ENCODE data around the gene CRIM1. TPM values are rescaled to one million over a fixed set of nuclear protein-coding genes. Genes with fewer than 3 reads are reported as not detected.
A peak's percentile ranks its signal among the peaks of the same experiment; 100 is the strongest.

The CRIM1 gene
- total and polyA plus RNA-seq, 2 experiments from 2014 or later, result 10.5 to 36.4 TPM

DNA sequence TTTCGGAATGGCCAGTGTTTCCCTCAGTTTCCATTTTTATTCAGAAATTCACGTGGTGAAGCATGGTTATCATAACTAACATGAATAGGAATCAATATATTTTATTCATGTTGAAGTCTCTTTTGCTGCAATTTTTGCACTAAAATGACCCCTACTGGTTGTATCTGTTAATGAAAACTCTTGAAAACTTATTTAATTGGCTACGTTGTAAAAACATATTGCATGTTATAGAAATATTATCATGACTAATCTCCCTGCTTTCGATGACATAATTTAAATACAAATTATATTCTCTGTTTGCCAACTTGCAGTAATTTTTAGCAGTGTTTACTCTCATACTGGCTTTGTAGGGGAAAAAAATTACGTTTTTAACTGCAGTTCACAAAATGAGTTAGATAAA is 3.5 kb downstream of the CRIM1 start:
- DNase-seq (ENCODE audit: low spot score) (no peak), ATAC-seq (no peak)
- no peaks in the 10 kb centered on the region for H3K9me3 Mint-ChIP-seq
- Histone ChIP-seq H3K36me3 (ENCODE audit: insufficient read depth) (no peaks in the 10 kb centered on the region), H3K4me3 (peak overlapping the region; percentile 95), H3F3A (replicated peaks; ENCODE audit: low read depth) (no peaks in the 10 kb centered on the region), H3K27ac (ENCODE audit: low read depth) (no peak overlapping the region), H3K27me3 (ENCODE audit: insufficient read depth) (peaks cover 11% of the 10 kb centered on the region), H3K4me1 (ENCODE audit: insufficient read depth) (peaks cover 69% of the 10 kb centered on the region), H2AFZ (no peak overlapping the region), H3K79me2 (replicated peaks; ENCODE audit: insufficient read depth) (peaks cover 89% of the 10 kb centered on the region), H4K20me1 (replicated peaks; ENCODE audit: insufficient read depth) (peaks cover 29% of the 10 kb centered on the region; the same call in 1 of the 2 replicates), H3K9me2 (ENCODE audit: insufficient read depth) (no peaks in the 10 kb centered on the region), H3K4me2 (peak overlapping the region; percentile 96)
- H3K27me3 Mint-ChIP-seq (ENCODE audit: insufficient read depth, low read depth, poor library complexity), result peaks cover 22% of the 10 kb centered on the region
- peaks cover 69% of the 10 kb centered on the region for H3K4me1 Mint-ChIP-seq
- H3K27ac Mint-ChIP-seq, result no peak overlapping the region; the same call in 1 of the 2 replicates
- peak overlapping the region; percentile 93 for H3K4me3 Mint-ChIP-seq
- no peak for TF ChIP-seq STAT1 (IDR thresholded peaks at IDR 0.05; ENCODE audit: unreplicated experiment)
- TF ChIP-seq, protein P1, sequence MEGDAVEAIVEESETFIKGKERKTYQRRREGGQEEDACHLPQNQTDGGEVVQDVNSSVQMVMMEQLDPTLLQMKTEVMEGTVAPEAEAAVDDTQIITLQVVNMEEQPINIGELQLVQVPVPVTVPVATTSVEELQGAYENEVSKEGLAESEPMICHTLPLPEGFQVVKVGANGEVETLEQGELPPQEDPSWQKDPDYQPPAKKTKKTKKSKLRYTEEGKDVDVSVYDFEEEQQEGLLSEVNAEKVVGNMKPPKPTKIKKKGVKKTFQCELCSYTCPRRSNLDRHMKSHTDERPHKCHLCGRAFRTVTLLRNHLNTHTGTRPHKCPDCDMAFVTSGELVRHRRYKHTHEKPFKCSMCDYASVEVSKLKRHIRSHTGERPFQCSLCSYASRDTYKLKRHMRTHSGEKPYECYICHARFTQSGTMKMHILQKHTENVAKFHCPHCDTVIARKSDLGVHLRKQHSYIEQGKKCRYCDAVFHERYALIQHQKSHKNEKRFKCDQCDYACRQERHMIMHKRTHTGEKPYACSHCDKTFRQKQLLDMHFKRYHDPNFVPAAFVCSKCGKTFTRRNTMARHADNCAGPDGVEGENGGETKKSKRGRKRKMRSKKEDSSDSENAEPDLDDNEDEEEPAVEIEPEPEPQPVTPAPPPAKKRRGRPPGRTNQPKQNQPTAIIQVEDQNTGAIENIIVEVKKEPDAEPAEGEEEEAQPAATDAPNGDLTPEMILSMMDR (conservative IDR thresholded peaks at IDR 0.05; ENCODE audit: low read depth in 2 of 2), result peak in 1 of 2 experiments; percentile 50; a peak in 3 of 4 replicates
- no peaks in the 10 kb centered on the region; the same call in 2 of the 3 replicates for H3K36me3 Mint-ChIP-seq (ENCODE audit: low read depth)

DNA sequence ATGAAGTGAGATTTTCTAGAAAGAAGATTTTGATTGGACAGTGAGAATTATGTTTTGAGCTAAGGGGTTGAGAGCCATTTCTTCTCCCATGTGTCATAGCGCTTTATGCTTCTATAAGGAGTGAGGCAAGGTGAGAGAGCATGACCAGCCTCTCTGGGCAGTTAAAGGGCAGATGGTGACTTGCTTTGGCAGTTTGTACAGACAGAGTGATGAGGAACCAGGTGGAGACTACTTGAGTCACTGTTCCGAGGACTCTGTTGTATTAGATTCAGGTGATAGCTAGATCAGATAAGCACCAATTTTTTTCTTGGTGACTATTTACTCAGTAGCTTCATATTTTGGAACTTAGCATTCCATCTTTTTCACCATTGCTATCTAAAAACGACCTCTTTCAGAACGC is 4.5 kb downstream of the CRIM1 start:
- H3K27ac ChIP-seq (ENCODE audit: low read depth), result no peak overlapping the region
- TF ChIP-seq JUNB (IDR thresholded peaks at IDR 0.05; ENCODE audit: unreplicated experiment) (no peak), STAT1 (IDR thresholded peaks at IDR 0.05; ENCODE audit: unreplicated experiment) (no peak), EZH2 (IDR thresholded peaks at IDR 0.05; ENCODE audit: low read depth, unreplicated experiment) (no peak), ZNF114 (CRISPR knock-in tag; IDR thresholded peaks at IDR 0.05) (no peak), POLR2AphosphoS5 (IDR thresholded peaks at IDR 0.05; ENCODE audit: low read depth) (no peak), NANOG (IDR thresholded peaks at IDR 0.05; ENCODE audit: borderline replicate concordance) (no peak), ZNF331 (CRISPR knock-in tag; IDR thresholded peaks at IDR 0.05; ENCODE audit: low read depth) (no peak), CREB1 (CRISPR knock-in tag; IDR thresholded peaks at IDR 0.05; ENCODE audit: low read depth) (no peak)
- TF ChIP-seq, protein P2, sequence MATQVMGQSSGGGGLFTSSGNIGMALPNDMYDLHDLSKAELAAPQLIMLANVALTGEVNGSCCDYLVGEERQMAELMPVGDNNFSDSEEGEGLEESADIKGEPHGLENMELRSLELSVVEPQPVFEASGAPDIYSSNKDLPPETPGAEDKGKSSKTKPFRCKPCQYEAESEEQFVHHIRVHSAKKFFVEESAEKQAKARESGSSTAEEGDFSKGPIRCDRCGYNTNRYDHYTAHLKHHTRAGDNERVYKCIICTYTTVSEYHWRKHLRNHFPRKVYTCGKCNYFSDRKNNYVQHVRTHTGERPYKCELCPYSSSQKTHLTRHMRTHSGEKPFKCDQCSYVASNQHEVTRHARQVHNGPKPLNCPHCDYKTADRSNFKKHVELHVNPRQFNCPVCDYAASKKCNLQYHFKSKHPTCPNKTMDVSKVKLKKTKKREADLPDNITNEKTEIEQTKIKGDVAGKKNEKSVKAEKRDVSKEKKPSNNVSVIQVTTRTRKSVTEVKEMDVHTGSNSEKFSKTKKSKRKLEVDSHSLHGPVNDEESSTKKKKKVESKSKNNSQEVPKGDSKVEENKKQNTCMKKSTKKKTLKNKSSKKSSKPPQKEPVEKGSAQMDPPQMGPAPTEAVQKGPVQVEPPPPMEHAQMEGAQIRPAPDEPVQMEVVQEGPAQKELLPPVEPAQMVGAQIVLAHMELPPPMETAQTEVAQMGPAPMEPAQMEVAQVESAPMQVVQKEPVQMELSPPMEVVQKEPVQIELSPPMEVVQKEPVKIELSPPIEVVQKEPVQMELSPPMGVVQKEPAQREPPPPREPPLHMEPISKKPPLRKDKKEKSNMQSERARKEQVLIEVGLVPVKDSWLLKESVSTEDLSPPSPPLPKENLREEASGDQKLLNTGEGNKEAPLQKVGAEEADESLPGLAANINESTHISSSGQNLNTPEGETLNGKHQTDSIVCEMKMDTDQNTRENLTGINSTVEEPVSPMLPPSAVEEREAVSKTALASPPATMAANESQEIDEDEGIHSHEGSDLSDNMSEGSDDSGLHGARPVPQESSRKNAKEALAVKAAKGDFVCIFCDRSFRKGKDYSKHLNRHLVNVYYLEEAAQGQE (IDR thresholded peaks at IDR 0.05; ENCODE audit: unreplicated experiment), result no peak
- TF ChIP-seq, protein P3, sequence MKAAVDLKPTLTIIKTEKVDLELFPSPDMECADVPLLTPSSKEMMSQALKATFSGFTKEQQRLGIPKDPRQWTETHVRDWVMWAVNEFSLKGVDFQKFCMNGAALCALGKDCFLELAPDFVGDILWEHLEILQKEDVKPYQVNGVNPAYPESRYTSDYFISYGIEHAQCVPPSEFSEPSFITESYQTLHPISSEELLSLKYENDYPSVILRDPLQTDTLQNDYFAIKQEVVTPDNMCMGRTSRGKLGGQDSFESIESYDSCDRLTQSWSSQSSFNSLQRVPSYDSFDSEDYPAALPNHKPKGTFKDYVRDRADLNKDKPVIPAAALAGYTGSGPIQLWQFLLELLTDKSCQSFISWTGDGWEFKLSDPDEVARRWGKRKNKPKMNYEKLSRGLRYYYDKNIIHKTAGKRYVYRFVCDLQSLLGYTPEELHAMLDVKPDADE (IDR thresholded peaks at IDR 0.05), result no peak
- TF ChIP-seq, protein P1 (conservative IDR thresholded peaks at IDR 0.05; ENCODE audit: low read depth in 2 of 2), result no peak

More for the DNA sequence above, 4.5 kb downstream of the CRIM1 start:
- Mint-ChIP-seq H3K4me3 (peak overlapping the region; percentile 21; the same call in 2 of the 3 replicates), H3K27ac (no peak overlapping the region), H3K4me1 (peaks cover 67% of the 10 kb centered on the region), H3K27me3 (ENCODE audit: insufficient read depth, low read depth, poor library complexity) (peaks cover 12% of the 10 kb centered on the region), H3K36me3 (ENCODE audit: low read depth) (no peaks in the 10 kb centered on the region; the same call in 2 of the 3 replicates), H3K9me3 (no peaks in the 10 kb centered on the region)
- DNase-seq (ENCODE audit: low spot score) (no peak), ATAC-seq (no peak)
- Histone ChIP-seq H3K79me2 (replicated peaks; ENCODE audit: insufficient read depth) (peaks cover 90% of the 10 kb centered on the region), H4K20me1 (replicated peaks; ENCODE audit: insufficient read depth) (peaks cover 29% of the 10 kb centered on the region; the same call in 1 of the 2 replicates), H3K36me3 (ENCODE audit: insufficient read depth) (no peaks in the 10 kb centered on the region), H3F3A (replicated peaks; ENCODE audit: low read depth) (no peaks in the 10 kb centered on the region), H2AFZ (no peak overlapping the region), H3K4me2 (peak overlapping the region; percentile 96), H3K27me3 (ENCODE audit: insufficient read depth) (0 out of 2 replicates have a peak, but pooled peaks cover 3% of the 10 kb centered on the region), H3K4me1 (ENCODE audit: insufficient read depth) (peaks cover 70% of the 10 kb centered on the region), H3K9me2 (ENCODE audit: insufficient read depth) (no peaks in the 10 kb centered on the region), H3K4me3 (peak overlapping the region; percentile 8; the same call in 1 of the 2 replicates)
